Measurements from ENCODE around the gene PAX9.

PAX9 gene

DNA sequence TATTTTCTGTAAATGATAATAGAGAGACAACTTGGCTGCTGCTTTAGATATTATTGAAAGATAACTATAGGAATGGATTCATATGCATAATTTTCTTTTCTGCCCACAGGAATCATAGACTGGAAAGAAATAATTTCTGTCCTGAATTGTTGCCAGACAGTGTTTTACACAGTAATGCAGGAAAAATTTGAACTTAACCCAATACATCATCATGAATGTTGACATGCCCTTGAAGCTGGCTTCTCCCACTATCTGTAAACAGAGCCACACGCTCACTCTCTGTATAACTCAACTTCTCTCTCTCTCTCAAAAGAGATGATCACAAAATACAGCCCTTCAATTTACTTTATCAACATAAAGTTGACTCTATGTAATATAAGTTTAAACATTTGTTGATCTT, 56.6 kb downstream of the PAX9 start:
- TF ChIP-seq TCF12 (IDR thresholded peaks at IDR 0.05; ENCODE audit: low read depth) = no peak
- TF ChIP-seq TEAD4 (IDR thresholded peaks at IDR 0.05) = no peak
- no peak for TF ChIP-seq ZBTB7A (IDR thresholded peaks at IDR 0.05; ENCODE audit: low read depth)
- no peak for TF ChIP-seq USF1 (IDR thresholded peaks at IDR 0.05)
- no peak for TF ChIP-seq RAD21 (IDR thresholded peaks at IDR 0.05; ENCODE audit: low read depth)
- TF ChIP-seq, protein P1, sequence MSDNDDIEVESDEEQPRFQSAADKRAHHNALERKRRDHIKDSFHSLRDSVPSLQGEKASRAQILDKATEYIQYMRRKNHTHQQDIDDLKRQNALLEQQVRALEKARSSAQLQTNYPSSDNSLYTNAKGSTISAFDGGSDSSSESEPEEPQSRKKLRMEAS (IDR thresholded peaks at IDR 0.05) = no peak
- TF ChIP-seq FOXM1 (IDR thresholded peaks at IDR 0.05; ENCODE audit: borderline replicate concordance, low read depth) = no peak
- no peak for TF ChIP-seq YY1 (IDR thresholded peaks at IDR 0.05; ENCODE audit: low read depth)
- no peak for TF ChIP-seq EP300 (IDR thresholded peaks at IDR 0.05; ENCODE audit: borderline replicate concordance)
- no peak for TF ChIP-seq NFIC (IDR thresholded peaks at IDR 0.05)
- no peak for TF ChIP-seq REST (IDR thresholded peaks at IDR 0.05; ENCODE audit: low read depth)
- TF ChIP-seq EGR1 (IDR thresholded peaks at IDR 0.05) = no peak
- TF ChIP-seq CEBPB (IDR thresholded peaks at IDR 0.05) = no peak
- no peak for TF ChIP-seq CREB1 (IDR thresholded peaks at IDR 0.05; ENCODE audit: low read depth)
- no peak for TF ChIP-seq TAF1 (IDR thresholded peaks at IDR 0.05; ENCODE audit: low read depth)

DNA sequence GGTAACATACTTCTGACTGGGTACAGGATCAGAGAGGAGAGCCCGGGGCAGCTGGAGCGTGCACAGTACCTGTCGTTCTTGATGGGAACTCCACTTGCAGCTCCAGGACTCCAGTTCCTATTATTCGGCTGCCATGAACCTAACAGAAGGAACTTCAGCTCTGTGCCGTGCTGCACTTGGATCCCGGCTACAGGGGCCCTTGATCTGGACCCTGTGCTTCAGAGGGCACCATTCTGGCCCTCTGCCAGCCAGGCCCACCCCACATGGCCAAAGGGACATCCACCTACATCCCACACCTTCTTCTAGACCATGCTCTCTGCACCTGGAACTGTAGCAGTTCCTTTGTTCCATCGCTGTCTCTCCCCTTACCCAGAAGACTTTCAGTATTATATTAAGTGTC, 58.2 kb downstream of the PAX9 start:
- TF ChIP-seq YY1 (IDR thresholded peaks at IDR 0.05; ENCODE audit: low read depth) (no peak), NFIC (IDR thresholded peaks at IDR 0.05) (no peak), EP300 (IDR thresholded peaks at IDR 0.05; ENCODE audit: borderline replicate concordance) (no peak), TEAD4 (IDR thresholded peaks at IDR 0.05) (no peak), TAF1 (IDR thresholded peaks at IDR 0.05; ENCODE audit: low read depth) (no peak), EGR1 (IDR thresholded peaks at IDR 0.05) (no peak), USF1 (IDR thresholded peaks at IDR 0.05) (no peak), REST (IDR thresholded peaks at IDR 0.05; ENCODE audit: low read depth) (no peak), RAD21 (IDR thresholded peaks at IDR 0.05; ENCODE audit: low read depth) (no peak), FOXM1 (IDR thresholded peaks at IDR 0.05; ENCODE audit: borderline replicate concordance, low read depth) (no peak), CREB1 (IDR thresholded peaks at IDR 0.05; ENCODE audit: low read depth) (no peak), TCF12 (IDR thresholded peaks at IDR 0.05; ENCODE audit: low read depth) (no peak), CEBPB (IDR thresholded peaks at IDR 0.05) (no peak)
- TF ChIP-seq, protein P1 (IDR thresholded peaks at IDR 0.05) = no peak

GRCh38 chr14:36720657-36721056, 59.0 kb downstream of the PAX9 start:
- no peak for TF ChIP-seq YY1 (IDR thresholded peaks at IDR 0.05; ENCODE audit: low read depth)
- no peak for TF ChIP-seq RAD21 (IDR thresholded peaks at IDR 0.05; ENCODE audit: low read depth)
- TF ChIP-seq CREB1 (IDR thresholded peaks at IDR 0.05; ENCODE audit: low read depth) = no peak
- no peak for TF ChIP-seq REST (IDR thresholded peaks at IDR 0.05; ENCODE audit: low read depth)
- TF ChIP-seq USF1 (IDR thresholded peaks at IDR 0.05) = no peak
- TF ChIP-seq EP300 (IDR thresholded peaks at IDR 0.05; ENCODE audit: borderline replicate concordance) = no peak
- no peak for TF ChIP-seq EGR1 (IDR thresholded peaks at IDR 0.05)
- TF ChIP-seq, protein P1 (IDR thresholded peaks at IDR 0.05) = no peak
- no peak for TF ChIP-seq FOXM1 (IDR thresholded peaks at IDR 0.05; ENCODE audit: borderline replicate concordance, low read depth)
- no peak for TF ChIP-seq CEBPB (IDR thresholded peaks at IDR 0.05)

- no peak for TF ChIP-seq NFIC (IDR thresholded peaks at IDR 0.05)
- TF ChIP-seq YY1 (IDR thresholded peaks at IDR 0.05; ENCODE audit: low read depth) = no peak
- no peak for TF ChIP-seq TCF12 (IDR thresholded peaks at IDR 0.05; ENCODE audit: low read depth)
- TF ChIP-seq, protein P1 (IDR thresholded peaks at IDR 0.05) = no peak
These were observed 60.2 kb downstream of the PAX9 start for GRCh38 chr14:36721877-36722276.
